ENCODE results near the gene PIPOX. TPM values are rescaled to one million over a fixed set of nuclear protein-coding genes. Genes with fewer than 3 reads are reported as not detected.

Gene PIPOX
- total RNA-seq, 1 donor from 2014 or later, result 3.8 TPM

GRCh38 chr17:29032013-29032856, 10.7 kb upstream of the PIPOX start:
- H3K4me3 Mint-ChIP-seq, result no peak overlapping the region
- peaks cover 21% of the 10 kb centered on the region for H3K4me1 Mint-ChIP-seq (ENCODE audit: unreplicated experiment)
- TF ChIP-seq, protein P1, sequence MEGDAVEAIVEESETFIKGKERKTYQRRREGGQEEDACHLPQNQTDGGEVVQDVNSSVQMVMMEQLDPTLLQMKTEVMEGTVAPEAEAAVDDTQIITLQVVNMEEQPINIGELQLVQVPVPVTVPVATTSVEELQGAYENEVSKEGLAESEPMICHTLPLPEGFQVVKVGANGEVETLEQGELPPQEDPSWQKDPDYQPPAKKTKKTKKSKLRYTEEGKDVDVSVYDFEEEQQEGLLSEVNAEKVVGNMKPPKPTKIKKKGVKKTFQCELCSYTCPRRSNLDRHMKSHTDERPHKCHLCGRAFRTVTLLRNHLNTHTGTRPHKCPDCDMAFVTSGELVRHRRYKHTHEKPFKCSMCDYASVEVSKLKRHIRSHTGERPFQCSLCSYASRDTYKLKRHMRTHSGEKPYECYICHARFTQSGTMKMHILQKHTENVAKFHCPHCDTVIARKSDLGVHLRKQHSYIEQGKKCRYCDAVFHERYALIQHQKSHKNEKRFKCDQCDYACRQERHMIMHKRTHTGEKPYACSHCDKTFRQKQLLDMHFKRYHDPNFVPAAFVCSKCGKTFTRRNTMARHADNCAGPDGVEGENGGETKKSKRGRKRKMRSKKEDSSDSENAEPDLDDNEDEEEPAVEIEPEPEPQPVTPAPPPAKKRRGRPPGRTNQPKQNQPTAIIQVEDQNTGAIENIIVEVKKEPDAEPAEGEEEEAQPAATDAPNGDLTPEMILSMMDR (conservative IDR thresholded peaks at IDR 0.05), result no peak
- H3K9me3 Mint-ChIP-seq, result peaks cover 11% of the 10 kb centered on the region
- DNase-seq (ENCODE audit: extremely low spot score, unreplicated experiment), result no peak
- H3K27ac Mint-ChIP-seq, result no peak overlapping the region
- H3K27me3 Mint-ChIP-seq, result peaks cover 72% of the 10 kb centered on the region
- H3K36me3 Mint-ChIP-seq, result no peaks in the 10 kb centered on the region

GRCh38 chr17:29032857-29033197, 10.1 kb upstream of the PIPOX start:
- TF ChIP-seq, protein P1 (conservative IDR thresholded peaks at IDR 0.05), result no peak
- H3K4me3 Mint-ChIP-seq, result no peak overlapping the region
- DNase-seq (ENCODE audit: extremely low spot score, unreplicated experiment), result no peak
- peaks cover 19% of the 10 kb centered on the region for H3K4me1 Mint-ChIP-seq (ENCODE audit: unreplicated experiment)
- peaks cover 67% of the 10 kb centered on the region for H3K27me3 Mint-ChIP-seq
- H3K36me3 Mint-ChIP-seq, result no peaks in the 10 kb centered on the region
- H3K27ac Mint-ChIP-seq, result no peak overlapping the region
- peaks cover 11% of the 10 kb centered on the region for H3K9me3 Mint-ChIP-seq

GRCh38 chr17:29034510-29034909, 8.4 kb upstream of the PIPOX start:
- TF ChIP-seq, protein P1 (conservative IDR thresholded peaks at IDR 0.05), result no peak
- H3K27ac Mint-ChIP-seq, result no peak overlapping the region
- H3K27me3 Mint-ChIP-seq, result peaks cover 53% of the 10 kb centered on the region
- peaks cover 11% of the 10 kb centered on the region for H3K9me3 Mint-ChIP-seq
- DNase-seq (ENCODE audit: extremely low spot score, unreplicated experiment), result no peak
- H3K4me1 Mint-ChIP-seq (ENCODE audit: unreplicated experiment), result peaks cover 14% of the 10 kb centered on the region
- no peaks in the 10 kb centered on the region for H3K36me3 Mint-ChIP-seq
- H3K4me3 Mint-ChIP-seq, result no peak overlapping the region

DNA sequence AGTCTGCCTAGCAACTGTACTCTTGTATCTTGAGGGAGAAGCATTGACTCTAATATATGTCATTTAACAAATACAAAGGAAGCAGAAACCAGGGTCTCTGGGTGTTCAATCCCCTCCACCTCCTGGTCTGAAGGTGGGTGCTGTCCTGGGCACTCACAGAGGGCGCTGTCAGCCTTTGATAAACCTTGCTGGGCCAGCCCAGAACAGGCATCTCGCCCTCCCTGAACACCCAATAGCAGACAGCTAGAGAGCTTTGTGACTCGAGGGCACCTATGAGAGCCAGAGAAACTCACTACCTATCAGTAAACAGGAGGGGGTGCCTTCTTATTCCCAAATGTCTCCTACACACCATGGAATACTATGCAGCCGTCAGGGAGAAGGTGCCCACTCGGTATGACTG, 6.4 kb upstream of the PIPOX start:
- DNase-seq (ENCODE audit: extremely low spot score, unreplicated experiment), result no peak
- H3K27me3 Mint-ChIP-seq, result peaks cover 39% of the 10 kb centered on the region

GRCh38 chr17:29037739-29038084, 5.2 kb upstream of the PIPOX start:
- Mint-ChIP-seq H3K36me3 (no peaks in the 10 kb centered on the region), H3K9me3 (peaks cover 11% of the 10 kb centered on the region), H3K4me3 (no peak overlapping the region), H3K27ac (no peak overlapping the region), H3K27me3 (peaks cover 33% of the 10 kb centered on the region), H3K4me1 (ENCODE audit: unreplicated experiment) (peaks cover 16% of the 10 kb centered on the region)
- no peak for DNase-seq (ENCODE audit: extremely low spot score, unreplicated experiment)
- TF ChIP-seq, protein P1 (conservative IDR thresholded peaks at IDR 0.05), result no peak

More for the DNA sequence above, 6.4 kb upstream of the PIPOX start:
- Mint-ChIP-seq H3K36me3 (no peaks in the 10 kb centered on the region), H3K4me3 (no peak overlapping the region), H3K27ac (no peak overlapping the region), H3K4me1 (ENCODE audit: unreplicated experiment) (peaks cover 12% of the 10 kb centered on the region), H3K9me3 (peaks cover 11% of the 10 kb centered on the region)
- TF ChIP-seq, protein P1 (conservative IDR thresholded peaks at IDR 0.05), result no peak
